H1 (cell line): Measurements from ENCODE around the gene YPEL2. TPM values are rescaled to one million over a fixed set of nuclear protein-coding genes. Genes with fewer than 3 reads are reported as not detected.

ENCODE experiments used
- CTCF ChIA-PET: fragments of 300-600 bp; sonication (Branson Sonifier 250); formaldehyde crosslinking; loops from one replicate; lab custom pipeline; 2021; ENCODE audit not compliant: partially characterized antibody; lab: Charles Lee
- POLR2A ChIA-PET: fragments of 300-600 bp; sonication (Branson Sonifier 250); formaldehyde crosslinking; loops from one replicate; lab custom pipeline; 2021; ENCODE audit warnings: inconsistent platforms; ENCODE audit not compliant: partially characterized antibody; lab: Charles Lee
- DNase-seq, 2 experiments: peaks; one replicate each; pipeline versions ENCODE4 v3.0.0 to v3.0.0-alpha.2; 2010 to 2022; ENCODE audit warnings: low spot score in 2 of 2, low read depth in 1 of 2, mixed read lengths in 1 of 2
- FAIRE-seq: peaks from 2 replicates; lab custom pipeline; 2011; peaks lifted over from hg19 to GRCh38; lab: Jason Lieb, UNC
- H2AFZ ChIP-seq: 2 replicates; pipeline ENCODE4 v1.8.1; 2012; ENCODE audit warnings: low read length, inconsistent platforms
- H2AK5ac ChIP-seq: 2 replicates; pipeline ENCODE4 v1.6.1; 2013; ENCODE audit warnings: low read depth, low read length
- H2BK120ac ChIP-seq: replicated peaks from 2 replicates; pipeline ENCODE3; 2013; ENCODE audit warnings: low read depth, low read length, inconsistent platforms
- H2BK12ac ChIP-seq: 2 replicates; pipeline ENCODE4 v1.6.1; 2013; ENCODE audit warnings: low read depth, low read length
- H2BK15ac ChIP-seq: 2 replicates; pipeline ENCODE4 v1.6.1; 2013; ENCODE audit warnings: low read length
- H2BK20ac ChIP-seq: 2 replicates; pipeline ENCODE4 v1.6.1; 2013; ENCODE audit warnings: low read length
- H2BK5ac ChIP-seq: 2 replicates; pipeline ENCODE4 v1.6.1; 2013; ENCODE audit warnings: low read depth, low read length
- H3K14ac ChIP-seq: 2 replicates; pipeline ENCODE4 v1.6.1; 2013; ENCODE audit warnings: inconsistent platforms; ENCODE audit not compliant: insufficient read length
- H3K18ac ChIP-seq: 2 replicates; pipeline ENCODE4 v1.6.1; 2013; ENCODE audit warnings: low read length; ENCODE audit errors: extremely low read depth
- H3K23ac ChIP-seq: 2 replicates; pipeline ENCODE4 v1.6.1; 2013; ENCODE audit warnings: inconsistent platforms; ENCODE audit not compliant: insufficient read length
- H3K23me2 ChIP-seq: 2 replicates; pipeline ENCODE4 v1.6.1; 2013; ENCODE audit warnings: low read depth, low read length
- H3K27ac ChIP-seq: 2 replicates; pipeline ENCODE4 v1.6.1; 2011; ENCODE audit warnings: low read depth, low read length, inconsistent platforms
- H3K27me3 ChIP-seq, 4 experiments: replicated peaks in 1 of 4; 1 replicate in 1 of 4; 2 replicates in 3 of 4; pipeline versions ENCODE4 v1.6.1 to v1.8.1; 2011 to 2013; ENCODE audit warnings: low read length in 3 of 4, mild to moderate bottlenecking in 3 of 4, inconsistent platforms in 2 of 4, mixed read lengths in 2 of 4, moderate library complexity in 1 of 4; ENCODE audit not compliant: control insufficient read depth in 3 of 4, insufficient read depth in 3 of 4; ENCODE audit errors: extremely low read depth in 1 of 4
- H3K36me3 ChIP-seq, 4 experiments: 2 replicates each; pipeline versions ENCODE4 v1.6.1 to v1.8.1; 2011 to 2013; ENCODE audit warnings: mild to moderate bottlenecking in 4 of 4, low read length in 3 of 4, moderate library complexity in 2 of 4, control low read depth in 1 of 4, inconsistent platforms in 1 of 4; ENCODE audit not compliant: insufficient read depth in 4 of 4, control insufficient read depth in 2 of 4
- H3K4ac ChIP-seq: replicated peaks from 2 replicates; pipeline ENCODE3; 2013; ENCODE audit warnings: low read length, low read depth, mixed read lengths, inconsistent platforms; ENCODE audit not compliant: insufficient read length
- H3K4me1 ChIP-seq, 4 experiments: replicated peaks in 1 of 4; 1 replicate in 1 of 4; 2 replicates in 3 of 4; pipeline versions ENCODE4 v1.6.1 to v1.8.1; 2011 to 2013; ENCODE audit warnings: low read length in 3 of 4, inconsistent platforms in 2 of 4, mixed read lengths in 1 of 4; ENCODE audit not compliant: insufficient read depth in 4 of 4, control insufficient read depth in 3 of 4
- H3K4me2 ChIP-seq, 2 experiments: 2 replicates each; pipeline versions ENCODE4 v1.6.1 to v1.8.1; 2011 to 2013; ENCODE audit warnings: low read depth in 2 of 2, low read length in 2 of 2, control low read depth in 1 of 2, inconsistent platforms in 1 of 2, mild to moderate bottlenecking in 1 of 2; ENCODE audit not compliant: insufficient read depth in 1 of 2
- H3K4me3 ChIP-seq, 4 experiments: fragments of 200-600, 300-600 bp in 1 of 4; sonication (generic), shearing (Covaris generic), sonication (Bioruptor Twin) in 1 of 4; 2 replicates each; pipeline versions ENCODE4 v1.5.1 to v1.8.1; 2011 to 2016; ENCODE audit warnings: low read length in 4 of 4, low read depth in 3 of 4, control low read depth in 2 of 4, inconsistent platforms in 2 of 4, mild to moderate bottlenecking in 2 of 4, mixed read lengths in 1 of 4, moderate library complexity in 1 of 4; ENCODE audit not compliant: insufficient read depth in 2 of 4; ENCODE audit errors: extremely low read depth in 1 of 4
- H3K56ac ChIP-seq: replicated peaks from 2 replicates; pipeline ENCODE3; 2013; ENCODE audit warnings: low read depth, mild to moderate bottlenecking, mixed read lengths, low read length, inconsistent platforms; ENCODE audit not compliant: insufficient read length
- H3K79me1 ChIP-seq: 2 replicates; pipeline ENCODE4 v1.6.1; 2013; ENCODE audit warnings: low read depth, low read length, control low read depth
- H3K79me2 ChIP-seq, 2 experiments: 2 replicates each; pipeline versions ENCODE4 v1.6.1 to v1.8.1; 2012 to 2013; ENCODE audit warnings: low read length in 2 of 2, mild to moderate bottlenecking in 2 of 2, inconsistent platforms in 1 of 2; ENCODE audit not compliant: insufficient read depth in 2 of 2, control insufficient read depth in 1 of 2
- H3K9ac ChIP-seq, 4 experiments: replicated peaks in 1 of 4; 1 replicate in 1 of 4; 2 replicates in 3 of 4; pipeline versions ENCODE4 v1.6.1 to v1.8.1; 2011 to 2013; ENCODE audit warnings: low read depth in 3 of 4, low read length in 3 of 4, control low read depth in 2 of 4, mild to moderate bottlenecking in 2 of 4, moderate library complexity in 2 of 4, inconsistent platforms in 1 of 4; ENCODE audit errors: extremely low read depth in 1 of 4
- H3K9me3 ChIP-seq, 2 experiments: 2 replicates each; pipeline versions ENCODE4 v1.6.1 to v1.8.1; 2012 to 2013; ENCODE audit warnings: mild to moderate bottlenecking in 2 of 2, moderate library complexity in 2 of 2, control low read depth in 1 of 2, inconsistent platforms in 1 of 2, low read depth in 1 of 2, low read length in 1 of 2, mixed read lengths in 1 of 2; ENCODE audit not compliant: insufficient read depth in 2 of 2
- H4K20me1 ChIP-seq, 2 experiments: replicated peaks in 1 of 2; 2 replicates each; pipeline versions ENCODE3 to v1.8.1; 2011 to 2013; ENCODE audit warnings: inconsistent platforms in 2 of 2, low read length in 2 of 2, mild to moderate bottlenecking in 1 of 2; ENCODE audit not compliant: insufficient read depth in 2 of 2, control insufficient read depth in 1 of 2
- H4K5ac ChIP-seq: 2 replicates; pipeline ENCODE4 v1.6.1; 2013; ENCODE audit warnings: low read length, low read depth, mixed read lengths, inconsistent platforms; ENCODE audit not compliant: insufficient read length
- H4K8ac ChIP-seq: 2 replicates; pipeline ENCODE4 v1.8.0; 2013; ENCODE audit warnings: mild to moderate bottlenecking, moderate library complexity, low read length, inconsistent platforms; ENCODE audit not compliant: insufficient read depth; ENCODE audit errors: extremely low read depth
- H4K91ac ChIP-seq: replicated peaks from 2 replicates; pipeline ENCODE3; 2013; ENCODE audit warnings: low read length, mixed read lengths, inconsistent platforms; ENCODE audit not compliant: insufficient read length
- BRCA1 ChIP-seq: IDR thresholded peaks from 2 replicates; pipeline ENCODE4 v1.6.1; 2012; ENCODE audit warnings: low read depth, low read length, improper control_type of control experiment
- CBX5 ChIP-seq: fragments of 300-800, 300-1000 bp; sonication (generic); IDR thresholded peaks from 2 replicates; pipeline ENCODE4 v1.7.1; 2016; ENCODE audit warnings: antibody characterized with exemption, low read length, low read depth
- CHD1 ChIP-seq: IDR thresholded peaks from 2 replicates; pipeline ENCODE4 v1.6.1; 2012; ENCODE audit warnings: low read depth, low read length, improper control_type of control experiment
- CTCF ChIP-seq, 3 experiments: IDR thresholded peaks; 1 replicate in 2 of 3; 2 replicates in 1 of 3; pipeline versions ENCODE4 v1.5.1 to v1.6.1; 2011; ENCODE audit warnings: low read length in 3 of 3, mild to moderate bottlenecking in 3 of 3, inconsistent platforms in 2 of 3, low read depth in 1 of 3, moderate library complexity in 1 of 3; ENCODE audit not compliant: insufficient read depth in 1 of 3; ENCODE audit errors: control extremely low read depth in 1 of 3
- E2F6 ChIP-seq: IDR thresholded peaks from 2 replicates; pipeline ENCODE4 v1.6.1; 2012; ENCODE audit warnings: inconsistent platforms
- KDM1A ChIP-seq: fragments of 200-600, 300-600 bp; sonication (generic); IDR thresholded peaks from 2 replicates; pipeline ENCODE4 v1.7.1; 2016; ENCODE audit warnings: mild to moderate bottlenecking, low read length, borderline replicate concordance
- MAFK ChIP-seq: IDR thresholded peaks from 2 replicates; pipeline ENCODE4 v1.6.1; 2012; ENCODE audit warnings: low read depth, mild to moderate bottlenecking, improper control_type of control experiment, low read length
- RBBP5 ChIP-seq: IDR thresholded peaks from 2 replicates; pipeline ENCODE4 v1.7.1; 2012; ENCODE audit warnings: low read depth, mild to moderate bottlenecking, inconsistent platforms, low read length, moderate library complexity, borderline replicate concordance
- SIN3A ChIP-seq, 2 experiments: IDR thresholded peaks in 1 of 2; conservative IDR thresholded peaks in 1 of 2; 2 replicates each; pipeline ENCODE4 v1.6.1; 2011 to 2012; ENCODE audit warnings: low read length in 2 of 2, improper control_type of control experiment in 1 of 2, low read depth in 1 of 2, mild to moderate bottlenecking in 1 of 2
- SIRT6 ChIP-seq: IDR thresholded peaks from one replicate; pipeline ENCODE4 v1.7.1; 2012; ENCODE audit warnings: low read length, inconsistent platforms
- SP4 ChIP-seq: IDR thresholded peaks from 2 replicates; pipeline ENCODE4 v1.6.1; 2012; ENCODE audit warnings: low read length, inconsistent platforms
- SUZ12 ChIP-seq: fragments of 200-600 bp; sonication (generic); IDR thresholded peaks from 2 replicates; pipeline ENCODE4 v1.6.1; 2012; ENCODE audit warnings: mild to moderate bottlenecking, inconsistent platforms, low read length, moderate library complexity, mixed read lengths
- WGBS, 2 experiments: shearing (Covaris generic) in 1 of 2; methylation state at CpG; one replicate each; pipeline versions ENCODE4 v1.1.6 to v1.1.7; 2013 to 2015; ENCODE audit warnings: low lambda C conversion rate in 2 of 2, mixed read lengths in 2 of 2, inconsistent platforms in 1 of 2, low coverage in 1 of 2, missing lambda C conversion rate in 1 of 2; ENCODE audit not compliant: insufficient replicate concordance in 2 of 2, insufficient coverage in 1 of 2, insufficient read length in 1 of 2; ENCODE audit errors: extremely low coverage in 1 of 2, missing lambda C conversion rate in 1 of 2; 5-methylcytosine and 5-hydroxymethylcytosine counted together
- polyA plus RNA-seq, 7 experiments: library from polyadenylated mRNA; depleted of rRNA in 3 of 7; stranded (reverse) in 5 of 7; unstranded in 2 of 7; fragments of >200 nt in 5 of 7; fragments of 200-250 nt in 2 of 7; gene quantifications; 1 replicate in 5 of 7; 2 replicates in 1 of 7; 4 replicates in 1 of 7; pipeline versions ENCODE4 v1.2.1 to v1.2.3, GENCODE V29; 2011 to 2013; ENCODE audit warnings: missing spikeins in 2 of 7, mixed read lengths in 2 of 7
- total RNA-seq: library from RNA; stranded (reverse); fragmentation: NEBNext Ultra II Directional; extraction: Animal tissue kit (Norgen Biotek cat#: 25700); gene quantifications from 2 replicates; pipeline ENCODE4 v1.2.1, GENCODE V29; 2021

The YPEL2 gene
- total and polyA plus RNA-seq, 2 of the 8 experiments (the other 6 are each of a cell fraction or from before 2014, with no cell fraction given), result 1.6 to 3.5 TPM

- H3K4ac ChIP-seq, result no peak overlapping the region
- no peaks in the 10 kb centered on the region for H3K9me3 ChIP-seq
- no peaks in the 10 kb centered on the region for H4K20me1 ChIP-seq
- H2BK20ac ChIP-seq, result no peak overlapping the region
- FAIRE-seq (no peak), DNase-seq (no peak)
- no peak overlapping the region for H3K18ac ChIP-seq
- H3K9ac ChIP-seq, result no peak overlapping the region
- H3K4me3 ChIP-seq, result no peak overlapping the region
- H4K91ac ChIP-seq, result no peak overlapping the region
- H2BK5ac ChIP-seq, result no peak overlapping the region
- no peaks in the 10 kb centered on the region for H3K79me1 ChIP-seq
- CTCF ChIA-PET, result interaction anchor here (0.6 to 18.5 kb wide), 25 partner anchors 9 to 1926 kb away, joined by 3 to 299 read pairs (median 3); no protein-coding TSS in a partner anchor
- no peak overlapping the region for H2BK120ac ChIP-seq
- no peaks in the 10 kb centered on the region for H3K23me2 ChIP-seq
- no peaks in the 10 kb centered on the region for H3K27me3 ChIP-seq
- H2AFZ ChIP-seq, result no peak overlapping the region
- no peak overlapping the region for H3K56ac ChIP-seq
- H3K4me2 ChIP-seq, result no peak overlapping the region
- no peak overlapping the region for H3K23ac ChIP-seq
- H3K27ac ChIP-seq, result no peak overlapping the region
- H4K5ac ChIP-seq, result no peak overlapping the region
- no peak overlapping the region for H2BK15ac ChIP-seq
- no peak overlapping the region for H3K14ac ChIP-seq
- no peak overlapping the region for H2AK5ac ChIP-seq
- WGBS, 2 experiments, result 90% methylated on average over 4 of the region's 4 CpGs; no CpG with 5 or more reads in 1 of the 2 experiments
- H2BK12ac ChIP-seq, result no peak overlapping the region
- no peaks in the 10 kb centered on the region for H3K36me3 ChIP-seq
- H4K8ac ChIP-seq, result no peak overlapping the region
- H3K79me2 ChIP-seq, result no peaks in the 10 kb centered on the region
- POLR2A ChIA-PET, result no interaction called here
- no peaks in the 10 kb centered on the region for H3K4me1 ChIP-seq
- TF ChIP-seq MAFK (no peak), CBX5 (no peak), BRCA1 (no peak), CHD1 (no peak), SP4 (no peak), SIRT6 (no peak), SUZ12 (no peak), RBBP5 (no peak), CTCF (IDR thresholded peaks at IDR 0.05; ENCODE audit: control extremely low read depth in 1 of 3, insufficient read depth in 1 of 3, low read depth in 1 of 3, low read length in 3 of 3) (no peak), KDM1A (no peak), E2F6 (no peak), SIN3A (conservative IDR thresholded peaks at IDR 0.05 in 1 of 2, IDR thresholded peaks at IDR 0.05 in 1 of 2; ENCODE audit: low read depth in 1 of 2, low read length in 2 of 2) (no peak)
Observed at GRCh38 chr17:59315866-59316265, 15.6 kb upstream of the YPEL2 start.
